Measurements from ENCODE around the gene ACTA2.
A peak's percentile ranks its signal among the peaks of the same experiment; 100 is the strongest.

The ACTA2 gene

DNA sequence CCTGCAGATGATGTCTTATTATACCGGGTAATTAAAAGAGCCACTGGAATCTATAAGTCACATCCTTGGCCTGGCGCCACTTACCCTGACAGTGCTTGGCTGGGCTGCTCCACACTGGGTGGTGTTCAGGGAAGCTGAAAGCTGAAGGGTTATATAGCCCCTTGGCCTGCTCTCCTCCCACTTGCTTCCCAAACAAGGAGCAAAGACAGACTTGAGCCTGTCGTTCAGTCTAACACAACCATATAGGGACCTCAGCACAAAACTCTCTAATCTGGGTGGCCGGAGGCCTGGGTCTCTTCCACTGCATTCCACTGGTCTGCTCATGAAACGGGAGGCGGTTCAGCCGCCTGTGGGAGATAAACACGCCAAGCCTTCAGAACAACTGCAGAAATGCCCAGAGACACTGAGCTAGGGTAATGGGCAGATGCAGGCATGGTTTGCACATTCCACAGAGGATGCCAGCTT lies at the start of gene ACTA2:
Gene ACTA2, minus strand, starts transcription at position 127 of the 465 bp plus-strand sequence. CDS start 3,843 bp downstream, outside the sequence.
- DNase-seq (ENCODE audit: low spot score) = no peak

DNA sequence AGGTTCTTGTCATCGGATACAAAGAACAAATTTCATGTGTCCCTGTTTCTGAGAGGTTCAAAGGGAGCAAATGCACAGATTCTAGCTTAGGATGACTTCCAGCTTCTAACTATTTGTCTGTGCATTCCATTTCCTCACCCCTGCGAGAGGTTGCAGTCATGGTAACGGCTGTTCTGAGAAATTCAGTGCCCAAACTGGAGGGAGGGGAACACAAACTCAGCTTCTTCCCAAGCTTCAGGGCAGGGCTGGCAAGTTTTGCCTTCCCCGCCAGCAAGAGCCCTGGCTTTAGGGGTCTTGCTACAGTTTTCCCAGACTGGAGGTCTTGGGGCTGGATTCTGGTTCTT lies 49.1 kb upstream of the ACTA2 start:
- no peak for DNase-seq (ENCODE audit: low spot score)

DNA sequence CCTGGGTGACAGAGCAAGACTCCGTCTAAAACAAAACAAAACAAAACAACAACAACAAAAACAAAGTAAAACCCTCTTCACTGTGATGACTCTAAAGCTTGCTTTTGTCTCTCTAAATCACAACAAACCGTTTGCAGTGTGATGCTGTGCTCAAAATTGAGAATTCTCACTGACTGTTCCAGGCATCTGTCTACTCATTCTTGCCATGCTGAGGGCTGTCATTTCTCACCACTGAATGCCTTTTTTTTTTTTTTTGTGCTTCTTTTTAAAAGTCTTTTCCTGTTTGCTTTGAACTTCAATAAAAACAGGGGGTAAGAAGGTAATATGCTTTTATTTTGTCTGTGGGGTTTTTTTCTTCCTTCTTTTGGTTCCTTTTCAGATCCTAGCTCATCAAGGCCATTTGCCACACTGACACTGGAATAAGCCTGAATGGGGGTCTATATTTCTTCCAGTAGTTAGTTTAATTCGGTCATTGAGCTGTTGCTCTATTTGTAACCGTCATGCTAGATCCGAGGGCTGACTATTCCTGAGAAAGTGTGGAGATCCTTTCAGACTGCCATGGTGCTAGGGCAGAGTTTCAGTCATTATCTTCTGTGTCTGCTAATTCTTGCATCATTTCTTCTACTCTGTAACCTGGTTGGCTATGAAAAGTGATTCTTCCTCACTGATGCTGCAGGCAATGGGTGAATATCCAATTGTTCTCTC lies 48.6 kb upstream of the ACTA2 start:
- peak; percentile 81 for DNase-seq (ENCODE audit: low spot score)

DNA sequence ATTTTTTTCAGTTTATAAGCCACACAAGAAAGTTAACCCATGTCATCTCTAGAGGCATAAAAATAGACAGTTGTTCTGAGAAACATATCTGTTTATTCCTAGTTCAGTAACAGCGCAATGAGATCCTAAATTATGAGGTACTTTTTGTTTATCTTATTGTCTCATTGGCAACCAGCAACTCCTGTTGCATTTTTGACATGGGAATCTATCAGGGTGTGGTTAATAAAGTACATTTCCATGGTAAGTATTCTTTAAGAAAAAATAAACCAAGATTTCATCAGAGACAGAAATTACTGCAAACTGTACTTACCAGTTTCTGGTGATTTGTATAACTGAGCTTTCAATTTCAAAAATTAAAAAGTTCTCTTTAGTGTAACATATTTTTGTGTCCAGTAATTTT lies 47.1 kb upstream of the ACTA2 start:
- DNase-seq (ENCODE audit: low spot score) = no peak

DNA sequence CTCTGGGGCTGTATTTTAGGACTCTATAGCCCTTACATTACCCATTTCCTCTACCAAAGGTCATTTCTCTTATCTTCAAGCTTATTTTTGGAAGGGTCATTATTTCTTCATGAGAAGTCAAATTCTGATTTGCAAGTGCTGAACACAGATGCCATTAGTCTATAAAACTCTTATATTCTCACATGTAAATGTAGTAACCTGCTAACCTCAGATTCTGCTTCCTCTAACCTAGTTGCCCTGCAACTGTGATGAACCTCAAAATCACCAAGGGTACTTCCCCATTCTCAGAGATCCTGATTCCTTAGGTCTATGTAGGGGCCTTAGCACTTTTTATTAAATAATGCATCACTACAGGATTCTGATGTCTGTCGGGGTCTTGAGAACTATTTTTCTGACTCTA lies 44.4 kb upstream of the ACTA2 start:
- DNase-seq (ENCODE audit: low spot score) = no peak

DNA sequence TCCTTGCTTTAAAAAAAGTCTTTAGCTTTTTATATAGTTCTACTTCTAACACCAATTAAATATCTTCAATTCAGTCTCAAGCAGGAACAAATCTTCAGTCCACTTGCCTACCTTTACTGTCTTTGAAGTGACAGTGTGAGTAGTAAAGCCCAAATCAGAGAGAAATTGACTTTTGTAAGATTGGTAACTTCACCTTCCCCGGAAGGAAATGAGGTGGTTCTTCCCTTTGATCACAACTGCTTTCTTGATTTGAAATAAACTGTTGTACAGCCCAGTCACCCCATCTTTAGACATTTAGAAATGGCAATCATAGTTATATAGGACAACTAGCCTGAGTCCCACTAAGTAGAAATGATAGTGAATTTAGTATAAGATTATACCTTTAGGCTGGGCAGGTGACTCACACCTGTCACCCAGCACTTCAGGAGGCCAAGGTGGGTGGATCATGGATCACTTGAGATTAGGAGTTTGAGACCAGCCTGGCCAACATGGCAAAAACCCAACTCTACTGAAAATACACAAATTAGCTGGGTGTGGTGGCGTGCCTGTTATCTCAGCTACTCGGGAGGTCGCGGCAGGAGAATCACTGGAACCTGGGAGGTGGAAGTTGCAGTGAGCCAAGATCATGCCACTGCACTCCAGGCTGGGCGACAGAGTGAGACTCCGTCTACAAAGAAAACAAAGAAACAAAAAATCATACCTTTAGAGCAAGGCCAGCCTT lies 42.7 kb upstream of the ACTA2 start:
- peak; percentile 55 for DNase-seq (ENCODE audit: low spot score)

DNA sequence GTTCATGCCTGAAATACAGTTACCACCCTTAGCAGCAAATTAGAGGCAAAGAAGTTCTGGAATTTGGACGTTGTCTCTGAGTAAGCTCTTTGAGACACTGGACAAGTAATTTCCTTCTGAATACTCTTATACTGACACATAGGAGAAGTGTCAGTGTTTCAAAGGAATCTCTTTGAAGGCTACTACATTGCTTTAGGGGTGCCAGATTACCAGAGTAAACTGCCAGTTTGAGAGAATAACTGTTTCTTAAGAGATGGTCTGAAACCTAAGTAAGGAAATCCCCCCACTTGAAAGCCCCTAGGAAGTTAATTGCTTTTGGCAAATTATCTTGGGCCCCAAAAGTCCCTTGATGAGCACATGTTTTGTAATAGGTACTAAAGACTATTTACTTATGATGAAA lies 41.4 kb upstream of the ACTA2 start:
- DNase-seq (ENCODE audit: low spot score) = no peak

DNA sequence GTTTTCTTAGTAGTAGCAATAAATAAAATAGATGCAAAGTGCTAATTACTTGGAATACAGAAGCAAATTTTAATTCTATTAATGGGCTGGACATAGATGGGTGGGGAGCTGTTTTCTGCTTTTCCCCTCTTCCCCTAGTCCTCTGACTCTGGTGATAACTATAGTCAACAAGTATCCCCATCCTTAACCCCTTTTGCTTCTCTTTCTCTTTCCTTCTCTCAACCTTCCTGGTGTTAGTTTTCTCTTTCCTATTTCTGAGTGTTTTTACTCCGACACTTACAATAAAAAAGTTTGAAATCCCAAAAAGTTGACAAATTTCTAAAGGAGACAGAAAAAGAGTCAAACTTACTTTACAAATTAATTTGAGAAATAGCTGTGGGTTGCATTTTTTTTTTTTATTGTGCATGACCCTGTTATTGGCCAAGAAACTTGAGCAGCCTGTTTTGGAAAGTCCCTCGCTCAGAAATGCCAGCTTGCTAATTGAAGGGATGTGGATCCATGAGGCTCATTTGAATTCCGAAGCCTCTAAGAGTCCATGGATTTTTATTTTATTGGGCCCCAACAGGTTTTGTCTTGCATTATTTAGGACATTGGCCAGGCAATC lies 40.5 kb upstream of the ACTA2 start:
- DNase-seq (ENCODE audit: low spot score) = no peak

DNA sequence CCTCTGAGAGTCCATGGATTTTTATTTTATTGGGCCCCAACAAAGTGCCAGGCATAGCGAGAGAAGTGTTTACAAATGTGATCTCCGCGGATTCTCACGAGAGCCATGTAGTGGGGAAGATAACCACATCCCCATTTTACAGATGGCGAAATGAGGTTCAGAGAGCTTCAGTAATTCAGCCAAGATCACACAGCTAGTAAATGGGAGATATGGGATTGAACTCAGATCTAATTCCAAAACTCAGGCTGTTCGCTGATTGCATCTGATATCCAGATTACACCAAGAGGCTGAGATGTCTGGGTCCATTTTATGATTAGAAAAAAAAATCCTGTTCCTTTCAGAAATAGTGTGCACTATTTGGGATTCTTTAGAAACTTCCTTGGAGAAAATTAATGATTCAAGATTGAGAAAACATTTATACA lies 39.3 kb upstream of the ACTA2 start:
- peak; percentile 53 for DNase-seq (ENCODE audit: low spot score)

DNA sequence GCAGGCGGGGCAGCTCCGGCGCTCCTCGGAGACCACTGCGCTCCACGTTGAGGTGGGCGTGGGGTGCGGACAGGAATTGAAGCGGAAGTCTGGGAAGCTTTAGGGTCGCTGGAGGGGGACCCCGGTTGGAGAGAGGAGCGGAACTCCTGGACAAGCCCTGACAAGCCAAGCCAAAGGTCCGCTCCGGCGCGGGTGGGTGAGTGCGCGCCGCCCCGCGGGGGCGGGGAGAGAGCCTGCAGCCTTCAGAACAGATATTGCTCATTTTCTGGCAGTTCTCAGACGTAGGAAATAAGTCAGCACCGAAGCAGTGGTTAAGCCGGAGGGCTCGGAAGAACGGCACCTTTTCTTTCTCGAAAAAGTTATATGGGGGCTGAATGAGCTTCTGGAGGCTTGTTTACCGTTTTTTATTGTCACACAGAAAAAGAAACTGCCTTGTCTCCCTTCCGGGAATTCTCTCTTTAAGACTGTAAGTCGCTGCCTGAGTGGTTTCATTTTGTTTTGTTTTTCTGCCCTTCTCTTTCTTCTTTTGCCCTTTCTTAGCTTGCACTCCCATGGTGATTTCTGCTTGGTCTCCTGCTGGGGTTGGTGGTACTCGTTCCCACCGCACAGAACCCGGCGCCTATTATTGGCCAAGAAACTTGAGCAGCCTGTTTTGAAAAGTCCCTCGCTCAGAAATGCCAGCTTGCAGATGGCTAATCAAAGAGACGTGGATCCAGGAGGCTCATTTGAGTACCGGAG lies 38.8 kb upstream of the ACTA2 start:
- DNase-seq (ENCODE audit: low spot score) = peak; percentile 82

DNA sequence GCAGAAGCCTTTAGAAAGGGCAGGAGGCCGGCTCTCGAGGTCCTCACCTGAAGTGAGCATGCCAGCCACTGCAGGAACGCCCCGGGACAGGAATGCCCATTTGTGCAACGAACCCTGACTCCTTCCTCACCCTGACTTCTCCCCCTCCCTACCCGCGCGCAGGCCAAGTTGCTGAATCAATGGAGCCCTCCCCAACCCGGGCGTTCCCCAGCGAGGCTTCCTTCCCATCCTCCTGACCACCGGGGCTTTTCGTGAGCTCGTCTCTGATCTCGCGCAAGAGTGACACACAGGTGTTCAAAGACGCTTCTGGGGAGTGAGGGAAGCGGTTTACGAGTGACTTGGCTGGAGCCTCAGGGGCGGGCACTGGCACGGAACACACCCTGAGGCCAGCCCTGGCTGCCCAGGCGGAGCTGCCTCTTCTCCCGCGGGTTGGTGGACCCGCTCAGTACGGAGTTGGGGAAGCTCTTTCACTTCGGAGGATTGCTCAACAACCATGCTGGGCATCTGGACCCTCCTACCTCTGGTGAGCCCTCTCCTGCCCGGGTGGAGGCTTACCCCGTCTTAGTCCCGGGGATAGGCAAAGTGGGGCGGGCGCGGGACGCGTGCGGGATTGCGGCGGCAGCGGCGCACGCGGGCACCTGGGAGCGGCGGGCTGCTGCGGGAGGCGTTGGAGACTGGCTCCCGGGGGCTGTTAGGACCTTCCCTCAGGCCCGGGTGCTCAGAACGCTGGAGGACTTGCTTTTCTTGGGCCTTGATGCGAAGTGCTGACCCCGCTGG lies 38.0 kb upstream of the ACTA2 start, which contains the start of gene FAS:
Gene FAS, plus strand, starts transcription at position 415 of the 777 bp plus-strand sequence. Its CDS starts 79 bp downstream, at position 494.
- DNase-seq (ENCODE audit: low spot score) = peak; percentile 81

DNA sequence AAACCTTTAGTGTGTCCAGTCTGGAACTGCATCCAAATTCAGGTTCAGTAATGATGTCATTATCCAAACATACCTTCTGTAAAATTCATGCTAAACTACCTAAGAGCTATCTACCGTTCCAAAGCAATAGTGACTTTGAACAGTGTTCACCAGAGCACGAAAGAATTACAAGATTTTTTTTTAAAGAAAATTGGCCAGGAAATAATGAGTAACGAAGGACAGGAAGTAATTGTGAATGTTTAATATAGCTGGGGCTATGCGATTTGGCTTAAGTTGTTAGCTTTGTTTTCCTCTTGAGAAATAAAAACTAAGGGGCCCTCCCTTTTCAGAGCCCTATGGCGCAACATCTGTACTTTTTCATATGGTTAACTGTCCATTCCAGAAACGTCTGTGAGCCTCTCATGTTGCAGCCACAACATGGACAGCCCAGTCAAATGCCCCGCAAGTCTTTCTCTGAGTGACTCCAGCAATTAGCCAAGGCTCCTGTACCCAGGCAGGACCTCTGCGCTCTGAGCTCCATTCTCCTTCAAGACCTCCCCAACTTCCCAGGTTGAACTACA lies 37.3 kb upstream of the ACTA2 start:
- no peak for DNase-seq (ENCODE audit: low spot score)

DNA sequence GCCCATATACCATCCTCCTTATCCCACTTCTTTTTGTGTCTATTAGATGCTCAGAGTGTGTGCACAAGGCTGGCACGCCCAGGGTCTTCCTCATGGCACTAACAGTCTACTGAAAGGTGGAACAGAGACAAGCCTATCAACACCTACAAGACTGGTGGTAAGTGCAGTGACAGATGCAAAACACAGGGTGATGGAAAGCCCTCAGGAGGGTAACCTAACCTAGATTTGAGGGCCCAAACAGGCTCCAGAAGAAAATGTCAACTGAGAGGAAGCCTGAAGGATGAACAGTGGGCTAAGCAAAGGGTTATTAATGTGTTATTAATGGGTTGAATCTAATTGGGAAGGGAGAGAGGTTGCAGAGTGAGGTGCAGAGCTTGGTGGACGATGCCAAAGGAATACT lies 36.9 kb upstream of the ACTA2 start:
- no peak for DNase-seq (ENCODE audit: low spot score)

DNA sequence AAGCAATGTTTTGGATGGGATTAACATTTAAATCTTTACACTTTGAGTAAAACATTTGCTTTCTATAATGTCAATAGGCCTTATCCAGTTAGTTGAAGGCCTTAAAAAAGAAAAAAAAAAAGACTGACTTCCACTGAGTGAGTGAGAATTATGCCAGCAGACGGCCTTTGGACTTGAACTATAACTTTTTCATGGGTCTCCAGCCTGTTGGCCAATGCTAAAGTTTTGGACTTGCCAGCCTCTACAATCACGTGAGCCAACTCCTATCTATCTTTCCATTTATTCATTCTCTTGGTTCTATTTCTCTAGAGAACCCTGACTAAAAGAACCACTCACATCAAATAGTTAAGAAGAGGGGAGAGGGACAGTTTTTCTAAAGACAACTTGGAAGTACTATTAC lies 35.3 kb upstream of the ACTA2 start:
- DNase-seq (ENCODE audit: low spot score) = no peak

DNA sequence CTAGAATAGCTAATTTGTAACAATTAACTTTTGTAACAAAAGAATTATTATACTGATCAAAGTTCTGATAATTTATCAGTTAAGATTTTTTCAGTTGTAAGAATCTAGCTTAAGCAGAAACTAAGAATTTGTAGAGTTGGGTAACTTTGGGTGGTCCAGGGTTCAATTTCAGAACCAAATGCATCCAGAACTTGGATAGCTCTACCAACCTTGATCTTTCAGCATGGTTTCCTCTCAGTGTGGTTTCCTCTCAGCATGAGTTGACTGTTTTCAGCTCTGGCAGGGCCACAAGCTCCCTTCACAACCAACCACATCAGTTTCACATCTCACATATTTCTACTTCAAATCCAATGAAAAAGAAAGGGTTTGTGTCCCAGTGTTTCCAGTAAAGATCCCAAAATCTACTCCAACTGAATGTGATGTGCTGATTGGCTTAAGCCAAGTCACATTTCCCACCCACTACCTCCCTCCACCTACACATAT lies 34.7 kb upstream of the ACTA2 start:
- DNase-seq (ENCODE audit: low spot score) = peak; percentile 72

DNA sequence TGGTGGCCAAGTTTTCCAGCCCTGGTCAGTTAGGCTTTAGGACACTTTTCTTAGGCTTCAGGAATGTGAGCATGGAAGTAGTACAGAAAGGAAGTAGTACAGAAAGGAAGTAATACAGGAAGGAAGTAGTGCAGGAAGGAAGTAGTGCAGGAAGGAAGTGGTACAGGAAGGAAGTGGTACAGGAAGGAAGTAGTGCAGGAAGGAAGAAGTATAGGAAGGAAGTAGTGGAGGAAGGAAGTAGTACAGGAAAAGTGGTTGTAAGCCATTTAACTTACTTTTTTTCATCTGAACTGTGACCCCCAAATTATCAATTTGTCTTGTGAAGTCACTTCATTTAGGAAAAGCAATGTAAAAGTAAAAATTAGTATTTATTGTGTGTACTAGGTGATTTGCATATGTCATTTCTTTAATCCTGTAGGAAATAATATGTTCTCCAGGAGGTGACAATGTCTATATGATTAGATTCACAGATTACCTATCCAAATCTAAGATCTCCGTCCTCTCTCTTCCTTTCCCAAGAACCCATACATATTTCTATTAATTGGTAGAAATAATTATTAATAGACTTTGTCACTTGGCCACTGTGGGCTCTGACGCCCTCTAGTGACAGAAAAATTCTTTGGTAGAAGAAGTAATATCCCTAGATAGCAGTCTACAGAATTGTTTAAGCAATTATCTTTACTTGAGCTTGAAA lies 34.1 kb upstream of the ACTA2 start:
- no peak for DNase-seq (ENCODE audit: low spot score)

DNA sequence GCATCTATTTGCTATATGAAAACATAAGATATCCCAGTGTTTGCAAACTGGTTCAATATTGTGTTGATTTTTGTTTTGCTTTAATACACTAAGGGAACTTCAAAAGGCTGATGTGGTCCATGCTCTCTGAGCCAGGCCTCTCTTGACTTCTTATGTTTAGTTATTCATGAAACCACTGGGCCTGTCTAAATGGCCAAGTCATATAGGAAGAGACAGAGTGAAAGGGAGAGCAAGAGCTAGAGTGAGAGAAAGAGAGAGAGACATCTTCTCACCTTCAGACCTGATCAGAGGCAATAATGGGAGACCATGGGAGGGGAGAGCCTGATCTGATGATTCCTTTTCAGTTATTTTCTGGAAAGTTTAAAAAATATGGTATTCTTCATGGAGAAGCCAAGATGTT lies 32.0 kb upstream of the ACTA2 start:
- no peak for DNase-seq (ENCODE audit: low spot score)

DNA sequence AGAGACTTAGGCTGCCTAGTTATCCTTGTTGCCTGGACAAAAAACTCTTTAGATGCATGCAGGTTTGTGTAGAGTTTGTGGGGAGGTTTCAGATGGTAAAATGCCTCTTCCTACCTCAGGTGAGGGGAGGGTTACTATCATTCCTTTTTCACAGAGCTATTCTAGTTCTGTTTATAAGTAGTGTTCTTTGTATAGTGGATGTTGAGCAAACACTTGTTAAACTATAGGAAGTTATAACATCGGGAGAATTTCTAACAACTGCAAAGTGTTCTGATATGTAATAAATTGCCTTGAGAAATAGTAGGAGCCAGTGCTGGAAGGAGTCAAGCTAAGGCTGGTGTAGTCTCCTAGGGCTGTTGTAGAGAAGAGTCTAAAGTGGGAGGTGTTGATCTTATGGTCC lies 31.4 kb upstream of the ACTA2 start:
- DNase-seq (ENCODE audit: low spot score) = no peak

DNA sequence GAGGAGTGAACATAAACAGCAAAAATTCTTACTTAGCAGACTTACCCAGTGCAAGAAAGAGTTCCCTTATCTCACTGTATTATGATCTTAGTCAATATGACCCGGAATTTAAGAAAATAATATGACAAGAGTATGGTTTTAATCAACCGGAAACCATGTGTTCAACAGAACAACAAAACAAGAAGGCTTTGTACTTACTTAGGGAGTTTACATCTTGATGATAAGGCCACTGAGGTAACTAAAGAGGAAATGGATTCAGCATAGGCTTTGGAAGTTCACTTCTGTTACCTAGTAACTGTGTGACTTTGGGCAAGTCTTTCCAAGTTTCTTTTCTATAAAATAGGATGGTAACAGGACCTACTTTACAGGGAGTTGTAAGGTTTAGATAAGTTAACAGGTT lies 30.6 kb upstream of the ACTA2 start:
- no peak for DNase-seq (ENCODE audit: low spot score)

DNA sequence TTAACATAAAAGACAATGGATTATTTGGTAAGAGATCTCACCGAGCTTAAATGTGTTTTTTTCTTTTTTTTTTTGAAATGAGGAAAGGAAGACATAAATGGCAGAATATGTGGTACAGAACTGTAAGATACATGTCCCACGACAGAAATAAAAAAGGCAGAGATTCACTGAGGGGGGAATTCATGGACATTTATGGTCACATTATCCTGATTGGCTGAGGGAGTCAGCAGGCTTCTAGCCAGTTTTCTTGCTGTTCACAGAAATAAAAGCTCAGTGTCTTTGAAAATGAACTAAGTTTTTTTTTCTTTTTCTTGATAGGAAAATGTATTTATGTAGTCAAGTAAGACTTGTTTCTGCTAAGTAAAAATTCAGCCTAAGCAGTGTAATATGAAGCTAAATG lies 29.8 kb upstream of the ACTA2 start:
- DNase-seq (ENCODE audit: low spot score) = no peak

DNA sequence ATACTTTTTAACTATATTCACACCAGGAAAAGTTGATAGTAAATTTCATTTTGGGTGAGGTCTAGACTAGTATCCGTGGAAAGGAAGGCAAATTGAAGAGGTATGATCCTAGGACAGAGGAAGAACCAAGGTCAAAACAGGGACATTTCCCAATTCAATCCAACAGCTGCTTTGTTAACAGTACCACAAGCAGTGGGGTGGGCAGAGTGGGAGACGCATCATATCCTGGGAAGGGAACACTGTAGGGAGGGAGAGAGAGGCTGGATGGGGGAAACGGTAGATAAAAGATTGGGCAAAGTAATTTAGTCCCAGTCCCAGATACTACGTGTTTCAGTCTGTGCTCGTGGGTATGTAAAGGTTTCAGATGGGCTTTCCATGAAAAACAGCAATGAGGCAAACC lies 28.9 kb upstream of the ACTA2 start:
- no peak for DNase-seq (ENCODE audit: low spot score)
